Immature natural killer cell (primary cell): ENCODE data around the gene ETS1. TPM values are rescaled to one million over a fixed set of nuclear protein-coding genes. Genes with fewer than 3 reads are reported as not detected.

Source experiments
- DNase-seq, 3 donors: peaks; one replicate each; pipeline ENCODE4 v3.0.0; 2022; ENCODE audit warnings: mixed read lengths in 1 of 3
- H3K27ac Mint-ChIP-seq, 6 donors: one replicate each; pipeline ENCODE4 v1.8.0; 2020; ENCODE audit warnings: mixed read lengths in 6 of 6, mild to moderate bottlenecking in 5 of 6, inconsistent platforms in 4 of 6, moderate library complexity in 3 of 6
- H3K27me3 Mint-ChIP-seq, 3 donors: one replicate each; pipeline ENCODE4 v1.8.0; 2020 to 2021; ENCODE audit warnings: low read depth in 3 of 3, mild to moderate bottlenecking in 3 of 3, mixed read lengths in 3 of 3, moderate library complexity in 3 of 3, inconsistent platforms in 1 of 3
- H3K36me3 Mint-ChIP-seq, 3 donors: one replicate each; pipeline ENCODE4 v1.8.0; 2020; ENCODE audit warnings: mixed read lengths in 3 of 3, inconsistent platforms in 2 of 3, mild to moderate bottlenecking in 2 of 3
- H3K4me1 Mint-ChIP-seq, 2 donors: one replicate each; pipeline ENCODE4 v1.8.0; 2020; ENCODE audit warnings: inconsistent platforms in 2 of 2, mild to moderate bottlenecking in 2 of 2, mixed read lengths in 2 of 2, moderate library complexity in 1 of 2
- H3K4me3 Mint-ChIP-seq, 5 donors: one replicate each; pipeline ENCODE4 v1.8.0; 2020; ENCODE audit warnings: mild to moderate bottlenecking in 5 of 5, mixed read lengths in 5 of 5, inconsistent platforms in 3 of 5, moderate library complexity in 3 of 5
- H3K9me3 Mint-ChIP-seq, 6 donors: one replicate each; pipeline ENCODE4 v1.8.0; 2020; ENCODE audit warnings: mild to moderate bottlenecking in 6 of 6, mixed read lengths in 6 of 6, inconsistent platforms in 4 of 6, moderate library complexity in 3 of 6
- polyA plus RNA-seq, 3 donors: library from polyadenylated mRNA; unstranded; fragments of 300-500 nt; fragmentation: Illumina TruSeq; gene quantifications; one replicate each; pipeline ENCODE4 v1.2.3, GENCODE V29; 2021

ETS1 gene
- polyA plus RNA-seq, 3 donors from 2014 or later, result 264 to 329 (median 284) TPM

- Mint-ChIP-seq H3K4me1 (peaks cover 48 to 51% of the 10 kb centered on the region in 2 donors), H3K9me3 (no peaks in the 10 kb centered on the region), H3K27ac (peak overlapping the region in 4 of 6 donors; percentile 10 to 98 (median 35)), H3K36me3 (no peaks in the 10 kb centered on the region), H3K27me3 (peaks cover 6 to 13% (median 7%) of the 10 kb centered on the region in 3 donors), H3K4me3 (no peak overlapping the region)
- DNase-seq, result no peak
Measured at GRCh38 chr11:128424271-128424711, 163.1 kb downstream of the ETS1 start.

DNA sequence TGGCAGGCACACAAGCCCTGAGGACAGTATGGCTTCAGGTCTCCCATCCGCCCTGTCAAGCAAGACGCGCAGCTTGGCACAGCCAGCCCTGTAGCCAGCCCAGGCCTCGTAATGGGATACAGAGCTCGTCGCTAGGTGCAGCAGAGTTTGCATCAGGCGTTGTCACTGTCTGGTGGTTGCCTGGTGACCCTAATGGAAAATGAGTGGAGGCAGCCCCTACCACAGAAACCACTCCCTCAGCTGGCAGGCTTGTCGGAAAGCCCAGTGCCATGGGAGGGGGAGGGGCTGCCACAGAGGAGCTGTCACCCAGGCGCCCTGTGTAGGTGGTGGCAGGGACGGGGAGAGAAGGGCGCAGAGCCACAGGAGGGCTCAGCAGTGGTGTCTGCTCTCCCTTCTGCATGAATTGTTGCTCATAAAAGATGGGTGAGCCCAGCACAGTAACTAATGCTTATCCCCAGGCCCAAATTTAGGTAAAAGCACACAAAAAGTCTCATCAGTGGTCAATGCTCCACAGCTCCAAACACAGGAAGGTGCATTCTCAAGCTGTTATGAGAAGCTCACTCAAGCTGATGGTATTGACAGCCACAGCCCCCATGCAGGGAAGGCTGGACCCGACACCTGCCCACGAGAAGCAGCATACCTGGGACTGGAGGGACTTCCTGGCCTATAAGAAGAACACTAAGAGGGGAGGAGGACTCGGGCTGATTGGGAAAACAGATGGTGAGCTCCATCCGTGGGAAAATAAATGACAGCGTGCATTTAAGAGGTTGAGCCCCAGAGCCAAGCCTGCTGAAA, 164.6 kb downstream of the ETS1 start:
- Mint-ChIP-seq H3K4me3 (peak overlapping the region; percentile 64 to 88 (median 75)), H3K36me3 (no peaks in the 10 kb centered on the region), H3K27me3 (peaks cover 5 to 13% (median 7%) of the 10 kb centered on the region in 3 donors), H3K9me3 (no peaks in the 10 kb centered on the region), H3K27ac (peak overlapping the region; percentile 91 to 98 (median 96)), H3K4me1 (peaks cover 53 to 60% of the 10 kb centered on the region in 2 donors)
- peak; percentile 90 to 91 (median 90) for DNase-seq

DNA sequence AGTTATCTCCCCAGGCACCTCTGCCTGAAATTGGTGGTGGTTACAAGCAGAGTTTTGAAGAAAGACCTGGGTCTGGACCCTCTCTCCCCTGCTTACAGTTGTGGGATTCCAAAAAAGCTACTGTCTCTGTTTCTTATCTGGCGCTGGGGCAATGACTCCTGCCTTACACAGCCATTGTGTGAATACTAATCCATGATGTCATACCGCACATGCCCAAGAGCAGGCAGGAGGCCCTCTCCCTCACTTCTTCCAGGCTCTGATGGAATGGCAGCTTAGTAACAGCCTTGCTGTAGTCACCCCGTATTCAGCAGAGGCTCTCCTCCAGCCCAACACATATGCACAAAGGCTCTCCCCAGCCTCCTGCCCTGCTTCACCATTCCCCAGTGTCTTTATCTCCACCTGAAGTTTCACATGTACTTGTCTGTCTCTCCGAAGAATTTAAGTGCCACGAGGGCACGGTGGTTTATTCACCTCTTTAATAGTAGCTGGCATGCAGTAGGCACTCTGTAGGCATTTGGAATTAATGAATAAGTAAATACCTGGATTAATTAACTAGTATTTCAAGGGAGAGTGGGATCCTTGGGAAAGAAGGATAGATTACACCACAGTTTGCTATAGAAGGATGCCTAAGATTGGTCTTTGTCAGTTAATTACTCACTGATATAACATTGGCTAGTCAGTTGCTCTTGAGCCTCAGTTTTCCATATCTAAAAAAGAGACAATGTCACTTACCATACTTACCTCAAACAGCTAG, 165.6 kb downstream of the ETS1 start:
- Mint-ChIP-seq H3K36me3 (no peaks in the 10 kb centered on the region), H3K27me3 (peaks cover 5 to 15% (median 7%) of the 10 kb centered on the region in 3 donors), H3K27ac (peak overlapping the region; percentile 91 to 98 (median 96)), H3K4me3 (peak overlapping the region in 3 of 5 donors; percentile 64 to 88 (median 86)), H3K4me1 (peaks cover 49 to 60% of the 10 kb centered on the region in 2 donors), H3K9me3 (no peaks in the 10 kb centered on the region)
- no peak for DNase-seq

DNA sequence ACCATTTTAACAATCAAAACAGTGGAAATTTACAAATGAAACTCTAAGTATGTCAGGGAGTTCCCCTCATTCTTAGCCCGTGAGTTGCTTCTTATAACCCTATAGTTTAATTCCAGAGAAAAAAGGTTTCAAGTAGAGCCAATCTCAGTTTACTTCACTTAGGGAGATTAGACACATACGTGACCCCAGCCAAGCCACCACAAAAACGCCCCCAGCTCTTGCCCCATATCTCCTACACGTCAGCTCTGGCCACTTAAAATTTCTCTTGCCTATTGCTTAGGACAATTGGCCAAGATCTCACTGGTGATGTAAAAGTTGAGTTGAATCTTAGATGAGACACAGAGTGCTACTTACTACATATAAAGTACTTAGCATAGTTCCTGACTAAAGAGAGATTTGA, 166.4 kb downstream of the ETS1 start:
- no peak overlapping the region for H3K4me3 Mint-ChIP-seq
- H3K9me3 Mint-ChIP-seq, result no peaks in the 10 kb centered on the region
- peaks cover 5 to 12% (median 7%) of the 10 kb centered on the region in 3 donors for H3K27me3 Mint-ChIP-seq
- peaks cover 48 to 60% of the 10 kb centered on the region in 2 donors for H3K4me1 Mint-ChIP-seq
- H3K27ac Mint-ChIP-seq, result peak overlapping the region in 5 of 6 donors; percentile 10 to 98 (median 95)
- no peaks in the 10 kb centered on the region for H3K36me3 Mint-ChIP-seq
- DNase-seq, result no peak

DNA sequence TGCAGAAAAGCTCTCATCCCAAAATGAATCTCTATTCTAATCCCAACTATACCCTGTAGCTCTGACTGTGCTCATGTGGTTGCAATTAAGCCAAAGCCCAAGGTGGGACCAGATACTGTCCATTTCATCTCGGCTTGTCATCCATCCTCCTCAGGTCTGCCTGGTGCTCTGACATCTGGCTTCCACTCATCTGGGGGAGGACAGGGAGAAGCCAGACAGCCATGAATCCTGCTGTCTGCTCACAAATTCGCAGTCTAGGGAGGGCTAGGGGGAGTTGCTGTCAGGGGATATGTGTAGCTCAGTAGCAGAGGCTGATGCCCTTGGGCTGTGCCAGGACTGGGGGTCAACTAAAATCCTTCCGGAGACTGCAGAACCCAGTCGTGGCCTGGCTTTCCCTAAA, 167.1 kb downstream of the ETS1 start:
- Mint-ChIP-seq H3K27ac (peak overlapping the region in 4 of 6 donors; percentile 5 to 88 (median 52)), H3K27me3 (peaks cover 5 to 11% (median 9%) of the 10 kb centered on the region in 3 donors), H3K9me3 (no peaks in the 10 kb centered on the region), H3K4me1 (peaks cover 48 to 60% of the 10 kb centered on the region in 2 donors), H3K36me3 (no peaks in the 10 kb centered on the region), H3K4me3 (no peak overlapping the region)
- DNase-seq, result no peak

DNA sequence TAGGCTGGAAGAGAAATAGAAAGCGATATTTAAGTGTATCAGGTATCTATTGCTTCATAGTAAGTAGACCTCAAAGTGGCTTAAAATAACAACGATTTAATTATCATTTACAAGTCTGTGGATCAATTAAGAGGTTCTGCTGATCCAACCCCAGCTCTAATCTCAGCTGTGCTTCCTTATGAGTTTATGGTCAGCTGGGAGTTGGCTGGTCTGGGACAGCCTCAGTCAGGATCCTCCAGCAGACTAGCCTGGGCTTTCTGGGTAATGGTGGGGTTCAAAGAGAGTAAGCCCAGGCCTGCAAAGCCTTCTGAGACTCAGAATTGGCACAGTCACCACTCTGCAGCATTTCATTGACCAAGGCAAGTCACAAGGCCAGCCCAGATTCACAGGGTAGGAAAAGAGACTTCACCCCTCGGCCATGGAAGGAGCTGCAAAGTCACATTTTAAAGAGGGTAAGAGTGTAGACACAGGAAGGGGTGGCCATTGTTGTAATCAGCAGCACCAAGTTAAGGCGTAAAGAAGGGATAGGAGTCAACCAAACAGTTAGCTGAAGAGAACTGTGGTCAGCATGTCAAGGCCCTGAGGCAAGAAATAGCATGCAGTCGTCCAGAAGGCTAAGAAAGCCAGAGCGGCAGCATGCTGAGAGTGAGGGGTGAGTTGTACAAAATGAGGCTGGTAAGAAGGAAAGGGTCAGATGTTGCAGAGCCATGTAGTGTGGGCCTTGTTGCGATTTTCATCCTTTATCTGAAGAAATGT, 168.2 kb downstream of the ETS1 start:
- Mint-ChIP-seq H3K4me3 (peak overlapping the region in 3 of 5 donors; percentile 1 to 58 (median 23)), H3K27ac (peak overlapping the region; percentile 48 to 93 (median 87)), H3K36me3 (no peaks in the 10 kb centered on the region), H3K27me3 (peaks cover 5 to 11% (median 10%) of the 10 kb centered on the region in 3 donors), H3K9me3 (no peaks in the 10 kb centered on the region), H3K4me1 (peaks cover 48 to 58% of the 10 kb centered on the region in 2 donors)
- DNase-seq, result peak; percentile 32 to 36 (median 36)

- Mint-ChIP-seq H3K27me3 (peaks cover 3 to 9% (median 8%) of the 10 kb centered on the region in 3 donors), H3K4me1 (peaks cover 39 to 44% of the 10 kb centered on the region in 2 donors), H3K27ac (no peak overlapping the region), H3K4me3 (no peak overlapping the region), H3K9me3 (no peaks in the 10 kb centered on the region), H3K36me3 (no peaks in the 10 kb centered on the region)
- DNase-seq, result no peak
Measured at GRCh38 chr11:128417607-128418324, 169.6 kb downstream of the ETS1 start.

GRCh38 chr11:128416976-128417375, 170.4 kb downstream of the ETS1 start:
- Mint-ChIP-seq H3K9me3 (no peaks in the 10 kb centered on the region), H3K36me3 (no peaks in the 10 kb centered on the region), H3K4me3 (no peak overlapping the region), H3K4me1 (peaks cover 31 to 36% of the 10 kb centered on the region in 2 donors), H3K27ac (no peak overlapping the region), H3K27me3 (peaks cover 0 to 3% (median 2%) of the 10 kb centered on the region in 3 donors)
- DNase-seq, result no peak

- DNase-seq, result no peak
- no peak overlapping the region for H3K4me3 Mint-ChIP-seq
Measured at GRCh38 chr11:128415539-128415938, 171.8 kb downstream of the ETS1 start.

DNA sequence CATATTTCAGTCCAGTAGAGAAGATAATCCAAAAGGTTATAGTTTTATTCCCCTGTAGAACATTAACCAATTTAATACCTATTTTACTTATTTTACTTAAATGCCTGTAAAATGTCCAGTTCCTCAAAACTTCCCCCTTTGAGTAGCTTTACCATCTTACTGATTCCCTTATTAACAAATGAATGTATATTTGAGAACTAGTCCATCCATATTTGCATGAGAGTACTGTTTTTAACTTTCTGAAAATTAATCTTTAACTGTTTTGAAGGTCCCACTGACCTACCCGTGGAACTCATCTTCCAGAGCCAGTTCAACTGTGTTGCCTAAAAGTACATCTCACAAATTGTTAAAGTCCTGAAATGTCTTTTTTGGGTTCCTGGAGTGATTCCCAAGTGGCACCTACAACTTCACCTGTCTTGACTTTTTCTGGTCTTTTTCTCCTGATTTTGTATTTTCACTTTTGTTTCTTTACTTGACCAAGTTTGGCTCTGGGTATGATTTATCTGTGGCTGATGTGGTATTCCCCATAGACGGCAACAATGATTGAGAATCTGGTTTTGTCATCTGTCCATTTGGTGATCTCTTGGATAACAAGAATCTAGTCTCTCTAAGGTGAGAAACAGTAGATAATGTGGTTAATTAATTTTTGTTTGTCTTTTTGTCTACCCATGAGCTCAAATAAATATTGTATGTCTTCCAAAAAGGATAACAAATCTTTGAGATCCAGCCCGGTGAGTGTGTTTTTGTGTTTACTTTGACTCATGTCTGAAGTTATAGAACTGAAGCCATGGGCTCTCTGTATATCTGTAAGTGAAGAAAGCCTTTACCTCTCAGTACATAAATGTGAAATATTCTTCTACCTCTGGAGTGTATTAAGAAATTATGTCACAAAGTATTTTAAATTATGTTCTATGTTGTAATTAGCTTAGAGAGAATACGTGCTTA, 174.2 kb downstream of the ETS1 start:
- Mint-ChIP-seq H3K9me3 (no peaks in the 10 kb centered on the region), H3K4me3 (no peak overlapping the region), H3K27me3 (peaks cover 0 to 3% (median 2%) of the 10 kb centered on the region in 3 donors), H3K27ac (peak overlapping the region in 1 of 6 donors; percentile 16), H3K36me3 (no peaks in the 10 kb centered on the region), H3K4me1 (peaks cover 0 to 2% of the 10 kb centered on the region in 2 donors)
- no peak for DNase-seq

More at GRCh38 chr11:128415539-128415938, 171.8 kb downstream of the ETS1 start:
- H3K4me1 Mint-ChIP-seq, result peaks cover 19 to 22% of the 10 kb centered on the region in 2 donors
- H3K9me3 Mint-ChIP-seq, result no peaks in the 10 kb centered on the region
- no peaks in the 10 kb centered on the region for H3K36me3 Mint-ChIP-seq
- peaks cover 0 to 3% (median 2%) of the 10 kb centered on the region in 3 donors for H3K27me3 Mint-ChIP-seq
- no peak overlapping the region for H3K27ac Mint-ChIP-seq

GRCh38 chr11:128411812-128412211, 175.5 kb downstream of the ETS1 start:
- Mint-ChIP-seq H3K27ac (no peak overlapping the region), H3K36me3 (no peaks in the 10 kb centered on the region), H3K4me1 (peaks cover 0 to 2% of the 10 kb centered on the region in 2 donors), H3K9me3 (no peaks in the 10 kb centered on the region), H3K4me3 (no peak overlapping the region), H3K27me3 (peaks cover 0 to 4% (median 1%) of the 10 kb centered on the region in 3 donors)
- no peak for DNase-seq

GRCh38 chr11:128411150-128411549, 176.2 kb downstream of the ETS1 start:
- H3K4me1 Mint-ChIP-seq, result peaks cover 0 to 2% of the 10 kb centered on the region in 2 donors
- no peak overlapping the region for H3K4me3 Mint-ChIP-seq
- H3K27me3 Mint-ChIP-seq, result peaks cover 0 to 4% (median 1%) of the 10 kb centered on the region in 3 donors
- no peaks in the 10 kb centered on the region for H3K9me3 Mint-ChIP-seq
- no peak for DNase-seq
- no peaks in the 10 kb centered on the region for H3K36me3 Mint-ChIP-seq
- no peak overlapping the region for H3K27ac Mint-ChIP-seq
